Measurements from ENCODE around the gene RHBDF1.
A peak's percentile ranks its signal among the peaks of the same experiment; 100 is the strongest.

The RHBDF1 gene

GRCh38 chr16:72561-73548 lies at the start of gene RHBDF1:
TSS of gene RHBDF1 (minus strand) at chr16:72631. CDS start at chr16:65015, 7,616 bp downstream.
- DNase-seq = no peak

- no peak for DNase-seq
Observed at GRCh38 chr16:120756-121155, 48.3 kb upstream of the RHBDF1 start.

GRCh38 chr16:119835-120491 lies 47.5 kb upstream of the RHBDF1 start:
- DNase-seq = no peak

- DNase-seq = no peak
Observed at GRCh38 chr16:119295-119694, 46.9 kb upstream of the RHBDF1 start.

GRCh38 chr16:118857-119256 lies 46.4 kb upstream of the RHBDF1 start:
- DNase-seq = no peak

GRCh38 chr16:117379-118365 lies 45.2 kb upstream of the RHBDF1 start:
- DNase-seq = peak; percentile 54

GRCh38 chr16:116015-116414 lies 43.6 kb upstream of the RHBDF1 start:
- DNase-seq = no peak

GRCh38 chr16:114327-114726 lies 41.9 kb upstream of the RHBDF1 start:
- DNase-seq = no peak

GRCh38 chr16:112153-112840 lies 39.9 kb upstream of the RHBDF1 start:
- no peak for DNase-seq

GRCh38 chr16:106623-107324 lies 34.3 kb upstream of the RHBDF1 start:
- DNase-seq = peak; percentile 39

GRCh38 chr16:105521-105920 lies 33.1 kb upstream of the RHBDF1 start:
- no peak for DNase-seq

GRCh38 chr16:104928-105327 lies 32.5 kb upstream of the RHBDF1 start:
- no peak for DNase-seq

- no peak for DNase-seq
Observed at GRCh38 chr16:104355-104754, 31.9 kb upstream of the RHBDF1 start.

- DNase-seq = no peak
Observed at GRCh38 chr16:102060-102855, 29.8 kb upstream of the RHBDF1 start.

- no peak for DNase-seq
Observed at GRCh38 chr16:101586-101985, 29.2 kb upstream of the RHBDF1 start.

GRCh38 chr16:100989-101388 lies 28.6 kb upstream of the RHBDF1 start:
- no peak for DNase-seq

GRCh38 chr16:97822-98221 lies 25.4 kb upstream of the RHBDF1 start:
- no peak for DNase-seq

GRCh38 chr16:96935-97381 lies 24.5 kb upstream of the RHBDF1 start:
- DNase-seq = peak; percentile 21

GRCh38 chr16:94918-95265 lies 22.5 kb upstream of the RHBDF1 start:
- no peak for DNase-seq

- no peak for DNase-seq
Observed at GRCh38 chr16:92431-93339, 20.3 kb upstream of the RHBDF1 start.

All from NCI-H510A treated with DMSO at 0.1 percent for 48 hours (cell line).